Measurements from ENCODE around the gene FOXO3.

FOXO3 gene

GRCh38 chr6:108598305-108598863 is 37.7 kb downstream of the FOXO3 start:
- DNase-seq: no peak

DNA sequence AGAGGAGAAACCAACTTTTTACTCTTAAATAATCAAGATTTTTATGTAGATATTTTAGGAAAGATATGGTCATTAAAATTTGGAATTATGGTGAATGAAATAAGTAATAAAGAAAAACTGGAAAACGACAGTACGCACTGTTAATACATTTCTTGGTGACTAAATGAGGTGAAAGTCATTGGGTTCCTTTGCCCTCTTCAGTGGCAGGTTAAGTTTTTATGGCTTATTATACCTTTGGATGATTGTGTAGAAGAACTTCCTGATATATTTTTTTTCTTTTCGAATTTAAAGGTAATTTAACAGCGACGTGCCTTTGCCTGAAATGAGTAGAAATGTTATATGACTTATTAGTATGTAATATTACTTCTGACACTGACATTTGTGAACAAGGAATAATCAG is 43.4 kb downstream of the FOXO3 start:
- DNase-seq: no peak

DNA sequence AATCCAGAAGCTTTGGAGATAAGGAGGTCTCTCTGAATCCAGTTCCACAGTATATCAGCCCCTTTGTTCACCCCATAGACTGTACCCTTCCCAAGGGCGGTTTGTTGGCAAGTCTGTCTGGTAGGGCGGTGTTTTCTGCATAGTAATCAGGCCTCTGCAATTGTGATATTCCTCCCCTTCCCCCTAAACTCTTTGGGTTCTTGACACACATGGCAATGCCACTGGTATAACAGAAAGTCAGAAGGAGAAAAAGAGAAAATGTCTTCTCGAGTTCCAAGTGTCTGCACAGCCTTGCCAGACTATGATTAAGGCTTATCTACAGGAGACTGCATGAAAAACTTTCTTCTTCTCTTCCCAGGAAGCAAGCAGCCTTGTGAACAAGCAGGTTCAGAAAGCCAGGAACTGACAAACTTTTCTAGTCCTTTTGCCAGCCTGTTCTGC is 45.6 kb downstream of the FOXO3 start:
- DNase-seq: no peak

DNA sequence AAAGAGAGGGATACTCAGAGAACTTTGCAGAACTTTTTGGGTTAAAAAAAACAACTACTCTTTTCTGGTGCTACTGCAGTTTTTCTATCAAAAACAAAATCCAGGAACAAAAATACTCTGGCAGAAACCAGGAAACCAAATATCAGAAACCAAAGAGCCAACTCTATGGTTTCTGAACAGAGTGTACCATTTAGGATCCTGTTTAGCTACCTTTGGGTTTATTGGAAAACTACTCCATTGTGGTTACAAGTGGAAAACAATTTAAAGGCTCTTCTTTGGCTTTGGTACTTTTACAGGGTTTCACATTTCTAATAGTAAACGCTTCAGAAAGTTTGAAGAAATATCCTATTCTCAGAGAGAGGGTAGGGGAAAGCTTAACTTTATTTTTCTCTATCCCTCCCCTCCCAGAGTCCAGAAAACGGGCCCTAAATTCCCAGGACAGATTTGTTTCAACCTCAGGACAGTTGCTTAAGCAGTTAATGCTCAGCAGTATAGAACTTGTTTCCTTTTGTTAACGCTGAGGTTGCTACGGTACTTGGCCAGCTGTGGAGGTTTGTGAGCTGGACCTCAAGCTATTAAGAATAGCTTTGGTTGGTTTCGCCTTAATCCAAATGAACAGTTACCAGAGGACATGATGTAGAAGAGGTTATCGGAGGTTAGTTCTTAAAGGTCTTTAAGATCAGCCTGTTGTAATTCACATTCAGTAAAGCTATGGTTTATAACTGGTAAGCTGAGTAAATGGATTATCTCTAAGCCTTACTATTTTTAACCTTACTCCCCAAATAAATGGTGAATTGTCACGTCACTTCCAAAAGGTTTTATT is 47.9 kb downstream of the FOXO3 start:
- DNase-seq: no peak

- DNase-seq: no peak
These were observed 48.6 kb downstream of the FOXO3 start for GRCh38 chr6:108609276-108609769.

DNA sequence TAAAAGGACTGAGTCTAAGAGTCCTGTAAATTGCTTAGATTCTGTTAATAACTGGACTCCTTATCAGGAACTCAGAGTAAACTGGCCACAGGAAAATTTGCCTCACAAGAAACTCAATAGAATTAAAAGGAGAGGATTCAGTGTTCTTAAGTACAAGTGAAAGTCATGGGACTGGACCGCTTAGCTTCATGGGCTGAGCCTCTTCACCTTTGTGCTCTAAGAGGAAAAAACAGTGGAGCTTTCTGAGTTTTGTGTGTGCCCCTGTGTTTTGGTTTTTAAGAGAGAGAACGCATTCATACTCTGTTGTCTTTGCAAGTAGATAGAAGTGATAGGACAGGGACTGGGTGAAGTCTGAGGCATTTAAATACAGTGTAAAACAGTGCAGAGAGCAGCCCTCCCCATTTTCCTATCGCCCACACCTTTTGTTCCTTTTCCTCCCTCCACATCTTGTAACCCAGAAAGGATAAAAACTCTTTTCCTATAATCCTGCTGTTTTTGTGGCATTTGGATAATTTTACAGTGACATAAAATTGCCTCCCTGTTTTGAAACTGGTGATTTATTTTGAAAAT is 49.6 kb downstream of the FOXO3 start:
- no peak for DNase-seq

- no peak for DNase-seq
These were observed 50.4 kb downstream of the FOXO3 start for GRCh38 chr6:108610957-108611586.

DNA sequence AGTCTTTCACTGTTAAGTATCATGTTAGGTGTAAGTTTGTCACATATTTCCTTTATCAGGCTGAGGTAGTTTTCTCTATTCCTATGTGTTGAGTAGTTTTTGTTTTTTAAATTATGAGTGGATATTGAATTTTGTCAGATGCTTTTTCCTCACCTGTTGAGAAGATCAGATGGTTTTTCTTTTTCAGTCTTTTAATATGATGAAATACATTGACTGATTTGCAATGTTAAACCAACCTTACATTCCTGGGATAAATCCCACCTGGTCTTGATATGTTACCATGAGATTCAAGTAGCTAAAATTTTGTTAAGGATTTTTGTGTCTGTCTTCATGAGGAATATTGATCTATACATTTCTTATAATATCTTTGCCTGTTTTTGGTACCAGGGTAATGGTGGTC is 52.1 kb downstream of the FOXO3 start:
- no peak for DNase-seq

- no peak for DNase-seq
These were observed 55.8 kb downstream of the FOXO3 start for GRCh38 chr6:108616544-108616943.

DNA sequence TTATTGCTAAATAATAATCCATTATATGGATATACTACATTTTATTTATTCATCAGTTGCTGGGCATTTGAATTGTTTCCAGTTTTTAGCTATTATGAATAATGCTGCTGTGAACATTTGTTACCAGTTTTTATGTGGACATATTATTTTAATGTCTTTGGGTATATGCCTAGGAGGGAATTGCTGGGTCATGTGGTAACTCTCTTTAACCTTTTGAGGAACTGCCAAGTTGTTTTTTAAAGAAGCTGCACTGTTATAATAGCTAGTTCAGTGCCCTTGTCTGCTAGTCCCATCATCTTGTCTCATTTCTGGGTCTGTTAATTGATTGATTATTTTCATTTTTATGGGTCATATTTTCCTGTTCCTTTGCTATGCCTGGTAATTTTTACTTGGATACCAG is 56.3 kb downstream of the FOXO3 start:
- DNase-seq: no peak

- no peak for DNase-seq
These were observed 58.0 kb downstream of the FOXO3 start for GRCh38 chr6:108618623-108619152.

DNA sequence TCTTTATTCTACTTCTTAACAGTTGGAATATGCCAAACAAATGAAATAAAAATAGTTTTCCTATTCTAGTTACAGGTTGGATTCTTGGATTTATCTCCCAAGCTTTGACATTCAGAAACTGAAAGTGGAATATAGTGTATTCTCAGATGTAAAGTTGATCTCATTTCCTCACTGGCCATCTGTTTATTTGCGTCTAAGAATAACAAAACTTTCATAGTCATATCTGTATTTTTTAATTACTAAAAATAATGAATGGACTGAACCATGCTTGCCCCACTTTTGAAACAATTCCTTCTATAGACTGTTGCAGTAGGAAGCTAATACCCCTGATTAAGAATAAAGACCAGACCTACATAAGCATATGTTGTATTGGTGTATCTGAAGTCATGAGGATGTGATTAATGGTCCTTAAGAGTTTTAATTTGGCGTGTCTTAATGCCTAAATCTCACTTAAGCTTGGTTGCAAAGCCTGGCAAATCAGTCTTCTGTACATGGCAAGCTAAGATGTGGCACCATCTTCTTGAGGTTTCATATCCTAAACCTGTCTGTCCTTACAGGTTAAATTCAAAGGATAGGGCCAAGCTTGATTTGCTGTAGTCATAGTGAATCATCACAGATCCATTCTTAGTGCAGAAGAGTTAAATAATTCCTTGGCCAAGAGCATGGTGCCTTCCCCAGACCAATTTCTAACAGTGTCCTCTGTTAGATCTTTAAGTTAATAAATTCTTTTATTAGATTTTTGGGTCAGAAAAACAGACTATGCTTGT is 58.9 kb downstream of the FOXO3 start:
- no peak for DNase-seq

DNA sequence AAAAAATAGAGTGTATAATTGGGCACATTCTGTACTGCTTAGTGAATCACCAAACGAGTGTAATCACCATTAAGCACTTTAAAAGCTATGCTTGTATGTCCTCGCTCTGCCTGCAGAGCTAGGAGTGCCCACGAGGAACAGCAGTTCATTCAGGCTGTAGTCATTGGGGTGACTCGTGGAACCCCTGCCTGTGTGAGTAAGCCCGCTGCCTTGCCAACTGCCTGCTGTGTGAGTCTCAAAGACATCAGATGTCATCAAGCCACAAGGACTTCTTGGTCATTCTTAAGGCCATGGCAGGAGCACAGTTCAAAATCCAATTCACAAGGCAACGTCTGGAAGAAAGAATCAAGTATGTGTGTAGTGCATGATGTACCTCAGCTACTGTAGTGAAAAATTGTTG is 60.4 kb downstream of the FOXO3 start:
- no peak for DNase-seq

GRCh38 chr6:108622641-108623298 is 62.1 kb downstream of the FOXO3 start:
- DNase-seq: no peak

DNA sequence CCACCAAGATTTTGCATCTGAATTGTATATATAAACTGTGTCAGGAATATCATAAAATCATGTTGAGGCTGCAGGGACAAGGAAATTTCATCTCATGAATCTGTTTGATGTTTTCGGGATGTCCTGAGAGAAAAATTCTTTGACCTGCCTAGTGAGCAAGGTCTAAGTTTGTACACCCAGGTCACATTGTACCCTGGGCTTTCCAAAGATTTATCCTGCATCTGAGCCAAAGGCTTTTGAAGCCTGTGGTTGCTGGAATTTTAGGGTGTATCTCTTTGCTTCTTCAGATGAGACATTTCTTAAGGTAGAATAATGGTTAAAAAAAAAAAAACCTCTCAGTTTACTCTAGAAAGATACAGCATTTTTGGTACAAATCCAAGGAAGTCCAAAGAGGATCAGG is 63.3 kb downstream of the FOXO3 start:
- no peak for DNase-seq

- no peak for DNase-seq
These were observed 64.9 kb downstream of the FOXO3 start for GRCh38 chr6:108625581-108625980.

DNA sequence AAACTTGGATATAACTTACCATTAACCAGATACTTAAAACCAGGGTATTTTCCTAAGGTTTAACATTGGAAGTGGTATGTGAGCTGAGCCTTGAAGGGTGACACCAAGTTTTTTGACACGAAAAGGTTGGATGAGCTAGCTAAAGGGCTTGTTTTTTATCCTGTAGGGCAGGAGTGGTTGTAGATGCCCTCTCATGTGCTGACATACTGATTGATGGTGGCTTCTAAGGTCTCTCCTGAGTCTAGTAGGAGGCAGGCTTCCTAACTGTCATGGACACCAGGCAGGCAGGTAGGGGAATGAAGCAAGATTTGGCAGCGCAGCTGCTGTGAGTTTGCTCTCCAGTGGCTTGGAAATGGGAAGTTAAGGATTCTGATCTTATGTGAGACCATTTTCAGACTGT is 66.1 kb downstream of the FOXO3 start:
- no peak for DNase-seq

DNA sequence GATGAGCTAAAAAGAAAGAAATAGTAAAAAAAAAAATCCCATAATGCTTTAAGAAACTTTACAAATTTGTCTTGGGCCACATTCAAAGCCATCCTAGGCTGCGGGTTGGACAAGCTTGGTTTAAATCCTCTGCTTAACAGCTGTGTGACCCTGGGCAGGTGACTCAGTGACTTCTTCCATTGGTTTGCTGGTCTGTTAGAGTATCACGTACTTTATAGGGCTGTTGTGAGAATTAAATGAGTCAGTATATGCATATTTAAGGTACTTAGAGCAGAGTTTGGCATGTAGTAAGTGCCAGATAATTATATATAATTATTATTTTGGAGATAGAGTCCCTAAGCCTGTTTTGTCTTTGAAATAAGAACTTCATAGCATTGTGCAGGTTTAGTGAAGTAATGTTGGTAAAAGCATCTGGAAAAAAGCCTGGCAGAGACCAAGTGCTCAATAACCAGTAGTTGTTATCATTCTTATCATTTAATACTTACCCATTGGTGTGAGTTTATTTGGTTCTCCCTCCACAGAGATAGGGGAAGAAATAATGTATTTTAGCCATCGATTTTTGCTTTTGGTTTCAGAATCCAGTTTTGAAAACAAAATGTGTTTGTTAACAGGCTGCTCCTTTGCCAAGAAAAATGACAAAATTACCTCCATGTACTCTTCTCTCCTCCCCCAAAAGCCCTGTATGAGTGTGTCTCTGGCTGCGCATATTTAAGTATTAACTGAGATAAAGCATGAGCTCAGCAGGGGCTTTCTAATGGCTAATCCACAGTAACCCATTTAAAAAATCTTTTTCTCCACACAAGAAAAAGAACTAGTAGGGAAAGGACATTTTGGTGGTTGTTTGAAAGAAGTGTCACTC is 67.2 kb downstream of the FOXO3 start:
- DNase-seq: no peak

DNA sequence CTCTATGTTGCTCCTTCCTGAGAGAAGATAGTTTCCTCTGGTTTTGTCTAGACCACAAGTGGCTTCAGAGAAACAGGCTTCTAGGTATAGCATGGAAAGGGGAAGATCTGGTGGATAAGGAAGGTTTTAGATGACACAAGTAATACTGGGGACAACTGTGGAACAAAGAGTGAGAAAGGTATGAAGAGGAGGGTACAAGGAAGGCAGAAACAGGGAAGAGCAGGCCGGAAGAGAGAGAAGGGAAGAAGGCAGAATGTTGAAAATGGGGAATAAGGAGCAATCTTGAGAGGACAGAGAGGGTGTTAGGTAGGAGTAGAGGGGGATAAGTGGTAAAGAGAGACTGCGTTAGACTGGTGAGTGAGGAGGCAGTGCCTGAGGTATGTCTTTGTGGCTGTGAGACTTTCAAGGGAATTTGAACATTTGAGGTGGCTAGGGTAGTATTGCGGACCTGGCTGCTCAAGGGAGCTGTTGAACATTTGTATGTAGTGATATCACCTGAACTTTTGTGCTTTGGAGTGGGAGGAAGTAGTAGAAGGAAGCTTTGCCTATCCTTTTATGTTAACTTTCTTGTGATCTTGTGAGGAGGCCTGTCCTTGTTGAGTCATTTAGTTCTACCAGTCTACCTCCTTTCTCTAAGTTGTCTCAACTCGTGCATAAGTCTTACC is 69.5 kb downstream of the FOXO3 start:
- DNase-seq: no peak

GRCh38 chr6:108632441-108632840 is 71.7 kb downstream of the FOXO3 start:
- no peak for DNase-seq

DNA sequence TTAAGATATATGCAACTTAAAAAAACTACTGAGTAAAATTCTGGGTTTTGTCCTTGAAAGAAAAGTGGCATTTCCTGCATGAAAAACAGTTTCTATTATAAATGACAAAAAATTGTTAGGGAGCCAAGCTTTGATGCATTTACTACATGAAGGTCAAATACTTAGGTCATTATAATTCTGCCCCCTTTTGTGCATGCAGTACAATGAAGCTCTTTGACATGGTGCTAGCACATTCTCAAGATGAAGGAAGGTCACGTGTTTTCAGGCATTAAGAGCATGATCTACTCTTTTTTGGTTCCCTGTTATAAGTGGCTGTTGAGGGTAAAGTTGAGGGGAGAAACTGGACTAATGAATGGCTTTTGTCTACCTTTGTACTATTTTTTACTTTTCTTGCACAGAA is 72.7 kb downstream of the FOXO3 start:
- DNase-seq: no peak
